HG03139 (cell line): Measurements from ENCODE around the gene CNOT10.

ENCODE experiments used
- ATAC-seq: cut with Tn5 transposase; IDR thresholded peaks from one replicate; pipeline ENCODE4 v1.9.1; 2021; ENCODE audit not compliant: unreplicated experiment

The CNOT10 gene

GRCh38 chr3:32817558-32818228, 132.7 kb downstream of the CNOT10 start, which contains the start of gene TRIM71:
TRIM71 (plus strand) TSS chr3:32817997; CDS start chr3:32818081, 84 bp downstream.
- no peak for ATAC-seq

- no peak for ATAC-seq
These were observed 133.4 kb downstream of the CNOT10 start for GRCh38 chr3:32818229-32818969.

- ATAC-seq, result no peak
These were observed 134.1 kb downstream of the CNOT10 start for GRCh38 chr3:32818970-32819511.

GRCh38 chr3:32819551-32820348, 134.8 kb downstream of the CNOT10 start:
- ATAC-seq, result no peak

DNA sequence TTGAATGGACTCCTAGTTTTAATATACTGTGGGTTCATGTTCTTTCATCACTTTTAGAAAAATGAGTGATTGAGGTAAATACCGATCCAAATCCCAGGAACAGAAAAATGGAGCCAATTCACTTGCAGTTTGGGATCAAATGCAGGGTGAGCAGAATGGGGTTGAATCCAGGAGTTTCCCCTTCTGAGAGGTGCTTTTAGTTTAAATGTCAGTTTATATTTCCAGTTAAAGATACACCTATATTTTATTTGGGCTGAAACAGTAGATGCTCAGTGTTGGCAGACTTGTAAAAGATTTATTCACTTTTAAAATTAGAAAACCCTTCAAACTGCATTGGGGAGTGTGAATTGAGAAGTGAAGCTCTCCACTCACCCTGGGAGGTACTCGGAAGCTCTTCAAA, 135.4 kb downstream of the CNOT10 start:
- ATAC-seq, result no peak

GRCh38 chr3:32820971-32821685, 136.1 kb downstream of the CNOT10 start:
- ATAC-seq, result no peak

GRCh38 chr3:32821686-32822296, 136.8 kb downstream of the CNOT10 start:
- no peak for ATAC-seq

GRCh38 chr3:32822609-32823498, 137.9 kb downstream of the CNOT10 start:
- ATAC-seq, result no peak
